HG03039 (cell line): Measurements from ENCODE around the gene DVL1.

Experiments used
- ATAC-seq: cut with Tn5 transposase; IDR thresholded peaks from one replicate; pipeline ENCODE4 v1.9.1; 2021; ENCODE audit warnings: mild to moderate bottlenecking, moderate library complexity; ENCODE audit not compliant: unreplicated experiment

The DVL1 gene

GRCh38 chr1:1356796-1357401, 7.7 kb upstream of the DVL1 start:
- no peak for ATAC-seq

- no peak for ATAC-seq
Observed at GRCh38 chr1:1356166-1356795, 7.1 kb upstream of the DVL1 start.

- no peak for ATAC-seq
Observed at GRCh38 chr1:1355416-1355815, 6.2 kb upstream of the DVL1 start.

GRCh38 chr1:1354271-1355247, 5.3 kb upstream of the DVL1 start:
- ATAC-seq: no peak

- no peak for ATAC-seq
Observed at GRCh38 chr1:1353389-1354151, 4.4 kb upstream of the DVL1 start.

- no peak for ATAC-seq
Observed at GRCh38 chr1:1352786-1353388, 3.7 kb upstream of the DVL1 start.

GRCh38 chr1:1351511-1352427, 2.6 kb upstream of the DVL1 start:
- ATAC-seq: no peak

GRCh38 chr1:1348420-1349255, 580 bp downstream of the DVL1 start:
- ATAC-seq: peak; percentile 26

- no peak for ATAC-seq
Observed at GRCh38 chr1:1347663-1348419, 1.4 kb downstream of the DVL1 start.

GRCh38 chr1:1347026-1347595, 2.1 kb downstream of the DVL1 start:
- no peak for ATAC-seq

GRCh38 chr1:1346501-1346890, 2.7 kb downstream of the DVL1 start:
- ATAC-seq: no peak

- ATAC-seq: no peak
Observed at GRCh38 chr1:1345860-1346500, 3.2 kb downstream of the DVL1 start.

GRCh38 chr1:1345384-1345783, 3.8 kb downstream of the DVL1 start:
- ATAC-seq: no peak

- no peak for ATAC-seq
Observed at GRCh38 chr1:1344655-1345361, 4.4 kb downstream of the DVL1 start.

- ATAC-seq: no peak
Observed at GRCh38 chr1:1343811-1344421, 5.3 kb downstream of the DVL1 start.

GRCh38 chr1:1342584-1343115, 6.6 kb downstream of the DVL1 start:
- ATAC-seq: no peak
